ENCODE data around the gene PKMYT1. TPM values are rescaled to one million over a fixed set of nuclear protein-coding genes. Genes with fewer than 3 reads are reported as not detected.
A peak's percentile ranks its signal among the peaks of the same experiment; 100 is the strongest.

PKMYT1 gene
- total and polyA plus RNA-seq, 9 of the 15 experiments (the other 6 are each of a cell fraction or from before 2014, with no cell fraction given): 8.7 to 201 (median 37.8) TPM

GRCh38 chr16:2968738-2969544, 11.3 kb downstream of the PKMYT1 start, which contains the start of gene PAQR4:
TSS of gene PAQR4 (plus strand) at chr16:2969348. CDS start at chr16:2969675, 327 bp downstream.
- Histone ChIP-seq H3K4me1 (replicated peaks in 1 of 2; ENCODE audit: control insufficient read depth in 2 of 2, insufficient read depth in 2 of 2, low read length in 2 of 2) (peaks cover 17 to 96% of the 10 kb centered on the region in 2 experiments), H3K79me2 (ENCODE audit: control insufficient read depth, insufficient read depth, low read length) (peaks cover 22% of the 10 kb centered on the region), H4K20me1 (replicated peaks; ENCODE audit: control insufficient read depth, insufficient read depth, low read length) (peaks cover 25% of the 10 kb centered on the region), H3K27ac (ENCODE audit: extremely low read depth, low read depth, low read length) (peak within 1 kb of the TSS; percentile 84), H3K27me3 (ENCODE audit: control insufficient read depth in 2 of 2, insufficient read depth in 2 of 2, low read length in 2 of 2) (no peaks in the 10 kb centered on the region), H3K9ac (ENCODE audit: insufficient read depth in 1 of 2, low read depth in 2 of 2, low read length in 2 of 2) (peak within 1 kb of the TSS; percentile 77 to 99), H3K9me3 (replicated peaks; ENCODE audit: control insufficient read depth, insufficient read depth, low read depth, low read length) (no peaks in the 10 kb centered on the region), H3K4me3 (peak within 1 kb of the TSS; percentile 96), H3K36me3 (ENCODE audit: control insufficient read depth, insufficient read depth, low read length) (peaks cover 35% of the 10 kb centered on the region; the same call in 2 of the 3 replicates), H2AFZ (ENCODE audit: low read depth, low read length) (peak within 1 kb of the TSS; percentile 91), H3K4me2 (ENCODE audit: insufficient read depth, low read length) (peak within 1 kb of the TSS; percentile 78), H3K9me1 (ENCODE audit: control insufficient read depth, insufficient read depth, low read length) (peaks cover 3% of the 10 kb centered on the region)
- no TSS peak for BruUV-seq (replicated peaks)
- POLR2A ChIA-PET: interaction anchor here (0.5 to 1.9 kb wide), 11 partner anchors 9 to 55 kb away, joined by 3 to 23 read pairs (median 4); partner anchors contain the start of genes HCFC1R1, PKMYT1 and THOC6
- FAIRE-seq (no peak), ATAC-seq (peak; percentile 77), DNase-seq (ENCODE audit: extremely low read depth in 1 of 4, low spot score in 3 of 4) (peak; percentile 84 to 95 (median 90))
- 1% methylated on average over 60 of the region's 98 CpGs for WGBS (ENCODE audit: insufficient coverage, low coverage, missing lambda C conversion rate)
- in situ Hi-C loops (cut with MboI): no loop called here
- intact Hi-C loops (cut with micrococcal nuclease): loop anchor here (2.0 to 10.0 kb wide), 2 partner anchors 14 to 56 kb away; partner anchors contain the start of genes HCFC1R1, THOC6 and TNFRSF12A
- CTCF ChIA-PET (ENCODE audit: low intra/inter-chr PET ratio): no interaction called here
- TF ChIP-seq PHB (CRISPR knock-in tag; IDR thresholded peaks at IDR 0.05) (no peak), ZSCAN29 (IDR thresholded peaks at IDR 0.05) (no peak), POLR2H (tag; IDR thresholded peaks at IDR 0.05; ENCODE audit: low read depth) (no peak), YBX1 (IDR thresholded peaks at IDR 0.05) (no peak), E2F6 (IDR thresholded peaks at IDR 0.05; ENCODE audit: borderline replicate concordance in 1 of 2, extremely low read depth in 1 of 2, insufficient read depth in 1 of 2, insufficient read length in 1 of 2, low read depth in 1 of 2, low read length in 1 of 2, poor library complexity in 1 of 2, severe bottlenecking in 1 of 2) (peak; percentile 53 to 90), GABPA (tag; conservative IDR thresholded peaks at IDR 0.05; ENCODE audit: low read depth) (peak; percentile 85), ZNF57 (CRISPR knock-in tag; IDR thresholded peaks at IDR 0.05) (no peak), MLLT1 (IDR thresholded peaks at IDR 0.05) (no peak), ZC3H4 (CRISPR knock-in tag; IDR thresholded peaks at IDR 0.05; ENCODE audit: borderline replicate concordance) (no peak), CREB3L1 (IDR thresholded peaks at IDR 0.05; ENCODE audit: borderline replicate concordance, low read depth) (no peak; the same call in 1 of the 2 replicates), TRIM28 (IDR thresholded peaks at IDR 0.05) (peak; percentile 47; the same call in 1 of the 2 replicates), NFE2L1 (tag; IDR thresholded peaks at IDR 0.05; ENCODE audit: borderline replicate concordance, low read depth) (no peak), NFE2 (IDR thresholded peaks at IDR 0.05; ENCODE audit: low read depth) (no peak), PHF20 (IDR thresholded peaks at IDR 0.05; ENCODE audit: partially characterized antibody) (peak; percentile 22), STAT5A (IDR thresholded peaks at IDR 0.05; ENCODE audit: borderline replicate concordance, low read length) (no peak), COPS2 (conservative IDR thresholded peaks at IDR 0.05) (no peak)
